Fibroblast of villous mesenchyme (primary cell): ENCODE measurements around the gene KANK2. TPM values are rescaled to one million over a fixed set of nuclear protein-coding genes. Genes with fewer than 3 reads are reported as not detected.

Source experiments
- DNase-seq: peaks from one replicate; pipeline ENCODE4 v3.0.0-alpha.2; 2010; ENCODE audit warnings: low read depth
- H3K4me3 ChIP-seq: 2 replicates; pipeline ENCODE4 v1.5.1; 2011; ENCODE audit warnings: low read depth, mild to moderate bottlenecking, low read length
- CTCF ChIP-seq: IDR thresholded peaks from 2 replicates; pipeline ENCODE4 v1.5.1; 2012; ENCODE audit warnings: low read depth, mild to moderate bottlenecking, low read length; ENCODE audit not compliant: insufficient read depth
- total RNA-seq: library from RNA; depleted of rRNA; stranded (reverse); fragments of >200 nt; gene quantifications from 2 replicates; pipeline ENCODE4 v1.2.3, GENCODE V29; 2012

The KANK2 gene
- total RNA-seq, 1 donor: 253 TPM

GRCh38 chr19:11152318-11153062, 44.9 kb downstream of the KANK2 start:
- peak; percentile 90 for DNase-seq
- TF ChIP-seq CTCF: no peak

GRCh38 chr19:11151181-11151580, 46.2 kb downstream of the KANK2 start:
- DNase-seq: no peak
- no peak overlapping the region for H3K4me3 ChIP-seq
- no peak for TF ChIP-seq CTCF

More at GRCh38 chr19:11152318-11153062, 44.9 kb downstream of the KANK2 start:
- no peak overlapping the region for H3K4me3 ChIP-seq

DNA sequence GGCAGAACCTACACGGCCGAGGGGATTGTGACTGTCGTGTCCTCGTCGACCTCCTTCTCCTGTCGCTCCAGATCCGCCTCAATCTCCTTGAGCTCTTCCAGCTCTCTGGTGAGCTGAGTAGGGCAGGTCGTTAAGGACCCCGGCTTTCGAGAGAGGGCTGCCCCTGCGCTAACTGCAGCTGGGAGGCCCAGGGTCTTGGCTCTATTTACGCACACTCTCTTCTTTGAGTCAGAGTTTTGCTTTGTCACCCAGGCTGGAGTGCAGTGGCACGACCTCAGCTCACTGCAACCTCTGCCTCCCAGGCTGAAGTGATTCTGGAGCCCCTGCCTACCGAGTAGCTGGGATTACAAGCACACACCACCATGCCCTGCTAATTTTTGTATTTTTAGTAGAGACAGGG, 49.3 kb downstream of the KANK2 start:
- no peak for TF ChIP-seq CTCF
- no peak for DNase-seq

GRCh38 chr19:11145536-11145924, 51.8 kb downstream of the KANK2 start:
- no peak for DNase-seq
- no peak for TF ChIP-seq CTCF
- H3K4me3 ChIP-seq: no peak overlapping the region

More for the DNA sequence above, 49.3 kb downstream of the KANK2 start:
- no peak overlapping the region for H3K4me3 ChIP-seq

DNA sequence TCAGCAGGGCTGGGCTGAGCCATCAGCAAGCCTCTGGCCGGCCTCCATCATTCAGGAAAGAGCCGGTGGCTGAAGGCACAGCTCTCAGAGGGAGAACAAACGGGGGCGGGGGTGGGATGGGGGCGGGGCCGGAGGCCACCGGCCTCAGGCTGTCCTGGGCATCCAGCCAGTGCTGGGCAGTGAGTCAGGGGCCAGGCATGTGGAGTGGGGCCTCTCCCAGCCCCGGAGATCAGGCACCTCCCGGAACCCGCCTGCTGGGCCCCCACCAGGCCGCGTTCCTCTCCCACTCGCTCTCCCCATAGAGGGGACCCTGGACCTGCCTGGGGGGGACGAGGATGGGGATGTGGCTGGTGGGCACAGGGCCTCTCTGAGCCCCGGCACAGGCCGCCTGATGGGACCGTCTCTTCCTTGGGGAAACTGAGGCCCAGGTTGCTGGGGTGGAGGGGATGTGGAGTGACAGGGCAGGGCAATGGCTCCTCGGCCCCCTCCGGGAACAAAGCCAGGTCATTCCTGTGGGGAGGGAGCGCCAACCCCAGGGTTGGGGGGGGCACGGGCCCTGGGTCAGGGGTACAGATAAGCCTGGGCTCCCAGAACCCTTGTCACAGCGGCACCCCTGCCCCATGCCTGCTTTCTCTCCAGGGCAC, 54.7 kb downstream of the KANK2 start:
- peak; percentile 96 for DNase-seq
- TF ChIP-seq CTCF: no peak
- peak overlapping the region; percentile 18 for H3K4me3 ChIP-seq

DNA sequence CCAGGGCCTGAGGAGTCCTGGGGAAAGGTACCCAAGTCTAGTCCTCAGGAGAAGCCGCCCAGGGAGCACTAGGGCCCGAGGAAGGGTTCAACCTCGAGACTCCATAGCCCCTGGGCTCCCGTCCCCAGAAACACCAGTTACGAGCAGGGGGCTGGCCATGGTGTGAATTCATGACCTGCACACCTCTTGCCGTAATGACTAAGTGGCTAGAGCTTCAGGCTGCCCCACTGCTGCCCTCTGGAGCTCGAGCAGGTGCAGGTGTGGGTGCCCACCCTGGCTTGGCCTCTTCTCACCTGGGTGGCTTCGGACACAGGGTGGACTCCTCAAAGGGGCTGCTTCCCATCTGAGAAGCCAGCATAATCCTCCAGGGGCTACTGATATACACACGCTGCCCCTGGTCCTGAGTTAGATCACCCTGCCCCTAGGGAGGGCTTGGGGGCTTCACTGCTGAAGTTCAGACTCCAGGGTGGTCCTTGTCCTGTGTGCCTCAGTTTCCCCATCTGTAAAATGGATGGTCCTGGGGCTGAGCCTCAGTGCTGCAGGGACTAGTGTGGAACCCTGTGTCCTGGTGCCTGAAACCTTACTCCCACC, 55.3 kb downstream of the KANK2 start:
- DNase-seq: no peak
- peak overlapping the region; percentile 6 for H3K4me3 ChIP-seq
- no peak for TF ChIP-seq CTCF
